A673 (cell line): ENCODE measurements around the gene EWSR1. TPM values are rescaled to one million over a fixed set of nuclear protein-coding genes. Genes with fewer than 3 reads are reported as not detected.

Source experiments
- BruUV-seq: library from RNA; stranded (reverse); fragments of 400-500 nt; replicated peaks from 2 replicates; lab custom pipeline; 2021; lab: Mats Ljungman, UMichigan
- CTCF ChIA-PET: fragments of 300-600 bp; sonication (Branson Sonifier 250); formaldehyde crosslinking; loops from one replicate; lab custom pipeline; 2022; ENCODE audit warnings: antibody characterized with exemption; lab: Charles Lee
- POLR2A ChIA-PET: fragments of 300-600 bp; sonication (Branson Sonifier 250); formaldehyde crosslinking; loops from one replicate; lab custom pipeline; 2022; ENCODE audit warnings: antibody characterized with exemption; ENCODE audit not compliant: low non-redundant PET; lab: Charles Lee
- DNase-seq: peaks from one replicate; pipeline ENCODE4 v3.0.0-alpha.2; 2015; ENCODE audit warnings: low spot score
- H3K27ac ChIP-seq: fragments of 200-600 bp; sonication (generic); 2 replicates; pipeline ENCODE4 v1.5.1; 2016; ENCODE audit warnings: mixed run types, low read depth, mild to moderate bottlenecking, mixed read lengths, antibody characterized with exemption, low read length; ENCODE audit not compliant: poor library complexity, severe bottlenecking
- H3K27me3 ChIP-seq: fragments of 200-600 bp; sonication (generic); replicated peaks from 2 replicates; pipeline ENCODE4 v1.6.1; 2017; ENCODE audit warnings: mixed run types, low read depth, mild to moderate bottlenecking, mixed read lengths, antibody characterized with exemption, low read length; ENCODE audit not compliant: insufficient read depth, poor library complexity
- H3K36me3 ChIP-seq: fragments of 200-600 bp; sonication (generic); 2 replicates; pipeline ENCODE4 v1.6.1; 2016; ENCODE audit warnings: mixed run types, mild to moderate bottlenecking, mixed read lengths, antibody characterized with exemption, low read length; ENCODE audit not compliant: insufficient read depth, poor library complexity, severe bottlenecking
- H3K4me1 ChIP-seq: fragments of 200-600 bp; sonication (generic); 2 replicates; pipeline ENCODE4 v1.6.1; 2017; ENCODE audit warnings: mixed run types, mild to moderate bottlenecking, mixed read lengths, antibody characterized with exemption, low read length; ENCODE audit not compliant: insufficient read depth, poor library complexity, severe bottlenecking
- H3K4me3 ChIP-seq: fragments of 200-600 bp; sonication (generic); 2 replicates; pipeline ENCODE4 v1.5.1; 2016; ENCODE audit warnings: low read depth, mixed run types, mild to moderate bottlenecking, mixed read lengths, low read length; ENCODE audit not compliant: poor library complexity, severe bottlenecking
- H3K9me3 ChIP-seq: fragments of 200-600 bp; sonication (generic); 2 replicates; pipeline ENCODE4 v1.6.1; 2016; ENCODE audit warnings: mixed run types, low read depth, mild to moderate bottlenecking, mixed read lengths, antibody characterized with exemption, low read length; ENCODE audit not compliant: poor library complexity, severe bottlenecking
- CTCF ChIP-seq: fragments of 300-800, 200-600 bp; sonication (generic); conservative IDR thresholded peaks from 2 replicates; pipeline ENCODE4 v1.5.1; 2017; ENCODE audit warnings: low read depth, mild to moderate bottlenecking, antibody characterized with exemption, low read length, moderate library complexity, mixed read lengths
- EZH2 ChIP-seq: fragments of 200-600 bp; sonication (generic); IDR thresholded peaks from 2 replicates; pipeline ENCODE4 v1.6.1; 2017; ENCODE audit warnings: borderline replicate concordance, low read depth, mild to moderate bottlenecking, mixed read lengths, antibody characterized with exemption, low read length; ENCODE audit not compliant: poor library complexity, severe bottlenecking
- intact Hi-C: fragments of 100-400 bp; cut with micrococcal nuclease; formaldehyde crosslinking; loops from one replicate; pipeline ENCODE4 v1.10.0; 2022; ENCODE audit not compliant: unreplicated experiment
- total RNA-seq: library from RNA; stranded (reverse); gene quantifications from 2 replicates; pipeline ENCODE4 v1.2.3, GENCODE V29; 2021

Gene EWSR1
- total RNA-seq, 1 experiment from 2014 or later: 358 TPM

GRCh38 chr22:29337631-29338284 lies 69.7 kb downstream of the EWSR1 start:
- intact Hi-C loops: no loop called here
- peaks cover 5% of the 10 kb centered on the region for H3K4me1 ChIP-seq
- H3K36me3 ChIP-seq: peaks cover 18% of the 10 kb centered on the region
- H3K27ac ChIP-seq: no peak overlapping the region
- POLR2A ChIA-PET: no interaction called here
- CTCF ChIA-PET: no interaction called here
- no TSS peak for BruUV-seq
- no peaks in the 10 kb centered on the region for H3K9me3 ChIP-seq
- DNase-seq: no peak
- H3K27me3 ChIP-seq: no peaks in the 10 kb centered on the region
- TF ChIP-seq CTCF (no peak), EZH2 (no peak)
- no peak overlapping the region for H3K4me3 ChIP-seq

GRCh38 chr22:29338398-29338797 lies 70.3 kb downstream of the EWSR1 start:
- intact Hi-C loops: no loop called here
- POLR2A ChIA-PET: no interaction called here

GRCh38 chr22:29339381-29340235 lies 71.5 kb downstream of the EWSR1 start:
- intact Hi-C loops: no loop called here
- no peak for TF ChIP-seq EZH2
- TF ChIP-seq CTCF: no peak
- Histone ChIP-seq H3K4me1 (no peaks in the 10 kb centered on the region), H3K27me3 (no peaks in the 10 kb centered on the region), H3K4me3 (no peak overlapping the region), H3K27ac (no peak overlapping the region), H3K36me3 (peaks cover 18% of the 10 kb centered on the region), H3K9me3 (no peaks in the 10 kb centered on the region)
- no TSS peak for BruUV-seq
- ChIA-PET CTCF (no interaction called here), POLR2A (no interaction called here)
- no peak for DNase-seq

More at GRCh38 chr22:29338398-29338797, 70.3 kb downstream of the EWSR1 start:
- Histone ChIP-seq H3K27me3 (no peaks in the 10 kb centered on the region), H3K4me1 (no peaks in the 10 kb centered on the region), H3K4me3 (no peak overlapping the region), H3K36me3 (peaks cover 18% of the 10 kb centered on the region), H3K27ac (no peak overlapping the region), H3K9me3 (no peaks in the 10 kb centered on the region)
- CTCF ChIA-PET: no interaction called here
- no peak for TF ChIP-seq CTCF
- TF ChIP-seq EZH2: no peak
- BruUV-seq: no TSS peak
- no peak for DNase-seq
